ENCODE measurements around the gene THAP4. TPM values are rescaled to one million over a fixed set of nuclear protein-coding genes. Genes with fewer than 3 reads are reported as not detected.
A peak's percentile ranks its signal among the peaks of the same experiment; 100 is the strongest.

The THAP4 gene
- total and polyA plus RNA-seq, 2 of the 13 experiments (the other 11 are each of a cell fraction or from before 2014, with no cell fraction given): 59.7 to 75.7 TPM

DNA sequence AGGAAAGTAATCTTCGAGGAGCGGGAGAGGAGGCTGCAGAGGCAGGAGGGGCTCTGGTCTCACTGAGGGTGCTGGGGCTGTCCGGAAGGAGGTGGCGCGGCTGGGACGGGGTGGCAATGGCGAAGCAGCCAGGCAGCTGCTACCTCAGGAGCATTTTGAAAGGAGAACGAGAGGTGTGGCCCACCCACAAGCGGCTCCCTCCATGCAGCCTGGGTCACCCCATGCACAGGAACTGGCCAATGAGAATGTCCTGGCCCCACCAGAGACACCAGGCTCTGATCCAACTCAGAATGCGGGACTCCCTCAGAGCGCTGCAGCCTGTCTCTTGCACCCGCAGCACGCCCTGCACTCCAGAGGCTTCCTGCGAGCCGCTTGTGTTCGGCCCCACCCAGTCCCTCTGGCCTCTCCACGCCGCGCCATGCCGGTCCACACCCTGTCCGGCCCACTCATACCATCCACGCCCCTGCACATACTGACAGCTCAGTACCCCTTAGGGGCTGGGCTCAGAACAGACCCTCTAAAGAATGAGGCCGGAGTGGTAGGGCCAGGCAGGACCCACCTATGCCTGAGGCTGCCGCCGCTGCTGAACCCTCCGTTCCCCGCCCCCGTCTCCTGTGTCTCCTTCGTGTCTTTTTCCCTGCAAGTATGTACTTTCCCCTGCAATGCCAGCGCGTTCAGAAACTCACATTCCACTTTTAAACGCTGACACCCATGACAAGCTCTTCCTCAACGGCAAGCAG is 84.8 kb downstream of the THAP4 start (continued):
- TF ChIP-seq ZNF569 (CRISPR knock-in tag; IDR thresholded peaks at IDR 0.05; ENCODE audit: borderline replicate concordance) (0 out of 2 replicates have a peak, but pooled peaks have one; percentile 43), WIZ (CRISPR knock-in tag; IDR thresholded peaks at IDR 0.05) (peak; percentile 78; the same call in 1 of the 2 replicates), NFIC (IDR thresholded peaks at IDR 0.05; ENCODE audit: low read length) (no peak), ZNF431 (CRISPR knock-in tag; IDR thresholded peaks at IDR 0.05; ENCODE audit: borderline replicate concordance, low read depth) (peak; percentile 68), ZNF143 (CRISPR knock-in tag; IDR thresholded peaks at IDR 0.05) (no peak), GLI4 (CRISPR knock-in tag; IDR thresholded peaks at IDR 0.05; ENCODE audit: borderline replicate concordance) (peak; percentile 82; the same call in 1 of the 2 replicates), ZNF83 (CRISPR knock-in tag; IDR thresholded peaks at IDR 0.05; ENCODE audit: borderline replicate concordance) (no peak), RNF2 (conservative IDR thresholded peaks at IDR 0.05; ENCODE audit: low read depth) (no peak), ZNF839 (CRISPR knock-in tag; IDR thresholded peaks at IDR 0.05; ENCODE audit: borderline replicate concordance) (peak; percentile 17; the same call in 1 of the 2 replicates), ZNF33B (CRISPR knock-in tag; IDR thresholded peaks at IDR 0.05) (no peak), ZNF616 (CRISPR knock-in tag; IDR thresholded peaks at IDR 0.05; ENCODE audit: low read depth) (peak; percentile 71; the same call in 1 of the 2 replicates), ZNF768 (CRISPR knock-in tag; IDR thresholded peaks at IDR 0.05) (no peak; the same call in 1 of the 2 replicates), XBP1 (CRISPR knock-in tag; IDR thresholded peaks at IDR 0.05) (no peak), HOXA3 (CRISPR knock-in tag; IDR thresholded peaks at IDR 0.05) (peak; percentile 19; the same call in 1 of the 2 replicates), ZNF660 (CRISPR knock-in tag; IDR thresholded peaks at IDR 0.05; ENCODE audit: borderline replicate concordance, low read depth) (no peak), PCBP2 (optimal IDR thresholded peaks at IDR 0.05; ENCODE audit: low read depth, low read length, poor library complexity, severe bottlenecking) (no peak), MXI1 (IDR thresholded peaks at IDR 0.05; ENCODE audit: borderline replicate concordance, low read depth, low read length) (0 out of 3 replicates have a peak, but pooled peaks have one; percentile 12)
- TF ChIP-seq, protein P1, sequence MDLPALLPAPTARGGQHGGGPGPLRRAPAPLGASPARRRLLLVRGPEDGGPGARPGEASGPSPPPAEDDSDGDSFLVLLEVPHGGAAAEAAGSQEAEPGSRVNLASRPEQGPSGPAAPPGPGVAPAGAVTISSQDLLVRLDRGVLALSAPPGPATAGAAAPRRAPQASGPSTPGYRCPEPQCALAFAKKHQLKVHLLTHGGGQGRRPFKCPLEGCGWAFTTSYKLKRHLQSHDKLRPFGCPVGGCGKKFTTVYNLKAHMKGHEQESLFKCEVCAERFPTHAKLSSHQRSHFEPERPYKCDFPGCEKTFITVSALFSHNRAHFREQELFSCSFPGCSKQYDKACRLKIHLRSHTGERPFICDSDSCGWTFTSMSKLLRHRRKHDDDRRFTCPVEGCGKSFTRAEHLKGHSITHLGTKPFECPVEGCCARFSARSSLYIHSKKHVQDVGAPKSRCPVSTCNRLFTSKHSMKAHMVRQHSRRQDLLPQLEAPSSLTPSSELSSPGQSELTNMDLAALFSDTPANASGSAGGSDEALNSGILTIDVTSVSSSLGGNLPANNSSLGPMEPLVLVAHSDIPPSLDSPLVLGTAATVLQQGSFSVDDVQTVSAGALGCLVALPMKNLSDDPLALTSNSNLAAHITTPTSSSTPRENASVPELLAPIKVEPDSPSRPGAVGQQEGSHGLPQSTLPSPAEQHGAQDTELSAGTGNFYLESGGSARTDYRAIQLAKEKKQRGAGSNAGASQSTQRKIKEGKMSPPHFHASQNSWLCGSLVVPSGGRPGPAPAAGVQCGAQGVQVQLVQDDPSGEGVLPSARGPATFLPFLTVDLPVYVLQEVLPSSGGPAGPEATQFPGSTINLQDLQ (CRISPR knock-in tag; IDR thresholded peaks at IDR 0.05): 0 out of 2 replicates have a peak, but pooled peaks have one; percentile 64
- TF ChIP-seq, protein P2, sequence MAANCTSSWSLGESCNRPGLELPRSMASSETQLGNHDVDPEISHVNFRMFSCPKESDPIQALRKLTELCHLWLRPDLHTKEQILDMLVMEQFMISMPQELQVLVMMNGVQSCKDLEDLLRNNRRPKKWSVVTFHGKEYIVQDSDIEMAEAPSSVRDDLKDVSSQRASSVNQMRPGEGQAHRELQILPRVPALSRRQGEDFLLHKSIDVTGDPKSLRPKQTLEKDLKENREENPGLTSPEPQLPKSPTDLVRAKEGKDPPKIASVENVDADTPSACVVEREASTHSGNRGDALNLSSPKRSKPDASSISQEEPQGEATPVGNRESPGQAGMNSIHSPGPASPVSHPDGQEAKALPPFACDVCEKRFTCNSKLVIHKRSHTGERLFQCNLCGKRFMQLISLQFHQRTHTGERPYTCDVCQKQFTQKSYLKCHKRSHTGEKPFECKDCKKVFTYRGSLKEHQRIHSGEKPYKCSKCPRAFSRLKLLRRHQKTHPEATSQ (CRISPR knock-in tag; IDR thresholded peaks at IDR 0.05; ENCODE audit: borderline replicate concordance): no peak
- TF ChIP-seq, protein P3, sequence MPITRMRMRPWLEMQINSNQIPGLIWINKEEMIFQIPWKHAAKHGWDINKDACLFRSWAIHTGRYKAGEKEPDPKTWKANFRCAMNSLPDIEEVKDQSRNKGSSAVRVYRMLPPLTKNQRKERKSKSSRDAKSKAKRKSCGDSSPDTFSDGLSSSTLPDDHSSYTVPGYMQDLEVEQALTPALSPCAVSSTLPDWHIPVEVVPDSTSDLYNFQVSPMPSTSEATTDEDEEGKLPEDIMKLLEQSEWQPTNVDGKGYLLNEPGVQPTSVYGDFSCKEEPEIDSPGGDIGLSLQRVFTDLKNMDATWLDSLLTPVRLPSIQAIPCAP (CRISPR knock-in tag; IDR thresholded peaks at IDR 0.05; ENCODE audit: low read depth): no peak
- TF ChIP-seq, protein P4, sequence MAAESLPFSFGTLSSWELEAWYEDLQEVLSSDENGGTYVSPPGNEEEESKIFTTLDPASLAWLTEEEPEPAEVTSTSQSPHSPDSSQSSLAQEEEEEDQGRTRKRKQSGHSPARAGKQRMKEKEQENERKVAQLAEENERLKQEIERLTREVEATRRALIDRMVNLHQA (CRISPR knock-in tag; IDR thresholded peaks at IDR 0.05): no peak
